ENCODE data around the gene VILL.
"Not testable (repeated sequence)": the region's sequence is repeated elsewhere in the genome, so short reads cannot be mapped to it uniquely, and the experiment has no call there.

Gene VILL

GRCh38 chr3:38031022-38031994, 40.7 kb downstream of the VILL start:
- no peak for TF ChIP-seq CTCF (IDR thresholded peaks at IDR 0.05; ENCODE audit: borderline replicate concordance, control extremely low read depth, extremely low read depth, insufficient read depth, missing control alignments)
- in situ Hi-C loops (cut with MboI; ENCODE audit: low sequenced_read_pairs, unreplicated experiment): no loop called here
- DNase-seq (ENCODE audit: low spot score): no peak

GRCh38 chr3:38032328-38032865, 41.8 kb downstream of the VILL start:
- TF ChIP-seq CTCF (IDR thresholded peaks at IDR 0.05; ENCODE audit: borderline replicate concordance, control extremely low read depth, extremely low read depth, insufficient read depth, missing control alignments): no peak
- DNase-seq (ENCODE audit: low spot score): no peak
- in situ Hi-C loops (cut with MboI; ENCODE audit: low sequenced_read_pairs, unreplicated experiment): no loop called here

GRCh38 chr3:38033586-38033985, 43.0 kb downstream of the VILL start:
- DNase-seq (ENCODE audit: low spot score); in situ Hi-C loops (cut with MboI; ENCODE audit: low sequenced_read_pairs, unreplicated experiment): not testable (repeated sequence)

- DNase-seq (ENCODE audit: low spot score); in situ Hi-C loops (cut with MboI; ENCODE audit: low sequenced_read_pairs, unreplicated experiment): not testable (repeated sequence)
Measured at GRCh38 chr3:38034335-38034734, 43.7 kb downstream of the VILL start.

- DNase-seq (ENCODE audit: low spot score): no peak
- in situ Hi-C loops (cut with MboI; ENCODE audit: low sequenced_read_pairs, unreplicated experiment): no loop called here
- no peak for TF ChIP-seq CTCF (IDR thresholded peaks at IDR 0.05; ENCODE audit: borderline replicate concordance, control extremely low read depth, extremely low read depth, insufficient read depth, missing control alignments)
Measured at GRCh38 chr3:38036286-38036685, 45.7 kb downstream of the VILL start.

- no peak for DNase-seq (ENCODE audit: low spot score)
- in situ Hi-C loops (cut with MboI; ENCODE audit: low sequenced_read_pairs, unreplicated experiment): no loop called here
- no peak for TF ChIP-seq CTCF (IDR thresholded peaks at IDR 0.05; ENCODE audit: borderline replicate concordance, control extremely low read depth, extremely low read depth, insufficient read depth, missing control alignments)
Measured at GRCh38 chr3:38036906-38037305, 46.3 kb downstream of the VILL start.

- in situ Hi-C loops (cut with MboI; ENCODE audit: low sequenced_read_pairs, unreplicated experiment): no loop called here
- no peak for TF ChIP-seq CTCF (IDR thresholded peaks at IDR 0.05; ENCODE audit: borderline replicate concordance, control extremely low read depth, extremely low read depth, insufficient read depth, missing control alignments)
- no peak for DNase-seq (ENCODE audit: low spot score)
Measured at GRCh38 chr3:38038447-38038911, 47.9 kb downstream of the VILL start.

All from GM13976 (cell line).